ENCODE measurements around the gene SRRM1. TPM values are rescaled to one million over a fixed set of nuclear protein-coding genes. Genes with fewer than 3 reads are reported as not detected.
"Not testable (repeated sequence)": the region's sequence is repeated elsewhere in the genome, so short reads cannot be mapped to it uniquely, and the experiment has no call there.

Gene SRRM1
- total RNA-seq, 1 donor from 2014 or later: 113 TPM

GRCh38 chr1:24704411-24705259 is 61.5 kb downstream of the SRRM1 start:
- intact Hi-C loops (cut with DNase I): no loop called here
- no peak overlapping the region for H3K4me3 ChIP-seq
- no peaks in the 10 kb centered on the region for H3K27me3 ChIP-seq
- H3K36me3 ChIP-seq: no peaks in the 10 kb centered on the region
- DNase-seq (no peak), ATAC-seq (no peak)
- peaks cover 13% of the 10 kb centered on the region for H3K4me1 ChIP-seq
- no peak for TF ChIP-seq CTCF (IDR thresholded peaks at IDR 0.05)
- H3K27ac ChIP-seq: peak overlapping the region; percentile 81
- no peaks in the 10 kb centered on the region for H3K9me3 ChIP-seq

GRCh38 chr1:24705260-24706073 is 62.4 kb downstream of the SRRM1 start:
- peak; percentile 88 for DNase-seq
- ATAC-seq: peak; percentile 97
- intact Hi-C loops (cut with DNase I): no loop called here
- peak overlapping the region; percentile 32 for H3K4me3 ChIP-seq
- TF ChIP-seq CTCF (IDR thresholded peaks at IDR 0.05): no peak
- H3K27ac ChIP-seq: peak overlapping the region; percentile 81
- no peaks in the 10 kb centered on the region for H3K36me3 ChIP-seq
- no peaks in the 10 kb centered on the region for H3K9me3 ChIP-seq
- no peaks in the 10 kb centered on the region for H3K27me3 ChIP-seq
- H3K4me1 ChIP-seq: peaks cover 21% of the 10 kb centered on the region

DNA sequence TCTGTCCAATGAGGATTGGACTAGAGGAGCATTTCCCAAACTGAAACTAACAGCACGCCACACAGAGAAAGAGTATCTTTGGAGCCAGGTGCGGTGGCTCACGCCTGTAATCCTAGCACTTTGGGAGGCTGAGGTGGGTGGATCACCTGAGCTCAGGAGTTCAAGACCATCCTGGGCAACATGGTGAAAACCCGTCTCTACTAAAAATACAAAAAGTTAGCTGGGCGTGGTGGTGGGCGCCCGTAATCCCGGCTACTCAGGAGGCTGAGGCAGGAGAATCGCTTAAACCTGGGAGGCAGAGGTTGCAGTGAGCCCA is 62.9 kb downstream of the SRRM1 start:
- peaks cover 23% of the 10 kb centered on the region for H3K4me1 ChIP-seq
- H3K9me3 ChIP-seq; H3K27me3 ChIP-seq; H3K36me3 ChIP-seq; intact Hi-C loops (cut with DNase I); DNase-seq; ATAC-seq: not testable (repeated sequence)
- peak overlapping the region; percentile 32 for H3K4me3 ChIP-seq
- peak overlapping the region; percentile 81 for H3K27ac ChIP-seq

GRCh38 chr1:24707687-24708086 is 64.6 kb downstream of the SRRM1 start:
- DNase-seq (no peak), ATAC-seq (no peak)
- H3K27me3 ChIP-seq: no peaks in the 10 kb centered on the region
- intact Hi-C loops (cut with DNase I): no loop called here
- no peaks in the 10 kb centered on the region for H3K36me3 ChIP-seq
- no peak overlapping the region for H3K4me3 ChIP-seq
- no peak for TF ChIP-seq CTCF (IDR thresholded peaks at IDR 0.05)
- no peak overlapping the region for H3K27ac ChIP-seq
- no peaks in the 10 kb centered on the region for H3K9me3 ChIP-seq
- peaks cover 23% of the 10 kb centered on the region for H3K4me1 ChIP-seq

- DNase-seq (no peak), ATAC-seq (peak; percentile 67)
- intact Hi-C loops (cut with DNase I): no loop called here
- H3K4me1 ChIP-seq: peaks cover 23% of the 10 kb centered on the region
- H3K9me3 ChIP-seq: no peaks in the 10 kb centered on the region
- H3K27ac ChIP-seq: no peak overlapping the region
- H3K36me3 ChIP-seq: no peaks in the 10 kb centered on the region
- TF ChIP-seq CTCF (IDR thresholded peaks at IDR 0.05): no peak
- H3K27me3 ChIP-seq: no peaks in the 10 kb centered on the region
- no peak overlapping the region for H3K4me3 ChIP-seq
Observed at GRCh38 chr1:24708938-24709337, 65.8 kb downstream of the SRRM1 start.

GRCh38 chr1:24709791-24710441 is 66.8 kb downstream of the SRRM1 start:
- no peaks in the 10 kb centered on the region for H3K9me3 ChIP-seq
- TF ChIP-seq CTCF (IDR thresholded peaks at IDR 0.05): no peak
- ATAC-seq (no peak), DNase-seq (no peak)
- H3K4me1 ChIP-seq: peaks cover 23% of the 10 kb centered on the region
- no peak overlapping the region for H3K4me3 ChIP-seq
- intact Hi-C loops (cut with DNase I): no loop called here
- no peaks in the 10 kb centered on the region for H3K36me3 ChIP-seq
- H3K27ac ChIP-seq: peak overlapping the region; percentile 36
- H3K27me3 ChIP-seq: no peaks in the 10 kb centered on the region

Measured in upper lobe of right lung (tissue), 1 donor.